ENCODE data around the gene WDR90.

DNA sequence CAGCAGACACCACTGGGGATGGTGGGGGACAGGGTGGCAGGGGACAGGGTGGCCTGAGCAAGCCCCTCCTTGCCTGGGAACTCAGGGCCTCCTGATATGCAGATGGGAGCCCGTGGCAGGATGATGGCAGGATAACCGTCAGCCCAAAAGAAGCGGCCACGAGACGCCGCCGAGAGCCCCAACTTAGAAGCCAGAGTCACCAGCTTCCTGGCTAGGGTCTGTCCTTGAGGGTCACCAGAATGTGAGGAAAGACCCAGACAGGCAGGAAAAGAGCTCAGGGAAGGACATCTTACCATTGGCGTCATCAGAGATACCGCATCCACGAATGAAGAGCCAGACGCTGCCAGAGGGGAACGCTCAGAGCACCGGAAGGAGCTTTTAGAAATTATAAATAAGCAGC is 39.8 kb upstream of the WDR90 start:
- TF ChIP-seq, protein P1, sequence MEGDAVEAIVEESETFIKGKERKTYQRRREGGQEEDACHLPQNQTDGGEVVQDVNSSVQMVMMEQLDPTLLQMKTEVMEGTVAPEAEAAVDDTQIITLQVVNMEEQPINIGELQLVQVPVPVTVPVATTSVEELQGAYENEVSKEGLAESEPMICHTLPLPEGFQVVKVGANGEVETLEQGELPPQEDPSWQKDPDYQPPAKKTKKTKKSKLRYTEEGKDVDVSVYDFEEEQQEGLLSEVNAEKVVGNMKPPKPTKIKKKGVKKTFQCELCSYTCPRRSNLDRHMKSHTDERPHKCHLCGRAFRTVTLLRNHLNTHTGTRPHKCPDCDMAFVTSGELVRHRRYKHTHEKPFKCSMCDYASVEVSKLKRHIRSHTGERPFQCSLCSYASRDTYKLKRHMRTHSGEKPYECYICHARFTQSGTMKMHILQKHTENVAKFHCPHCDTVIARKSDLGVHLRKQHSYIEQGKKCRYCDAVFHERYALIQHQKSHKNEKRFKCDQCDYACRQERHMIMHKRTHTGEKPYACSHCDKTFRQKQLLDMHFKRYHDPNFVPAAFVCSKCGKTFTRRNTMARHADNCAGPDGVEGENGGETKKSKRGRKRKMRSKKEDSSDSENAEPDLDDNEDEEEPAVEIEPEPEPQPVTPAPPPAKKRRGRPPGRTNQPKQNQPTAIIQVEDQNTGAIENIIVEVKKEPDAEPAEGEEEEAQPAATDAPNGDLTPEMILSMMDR (IDR thresholded peaks at IDR 0.05 in 4 of 5, conservative IDR thresholded peaks at IDR 0.05 in 1 of 5): no peak
- no peak for TF ChIP-seq POLR2A (IDR thresholded peaks at IDR 0.05)
